Psoas muscle (tissue), 8 donors: ENCODE data around the gene PPFIA1. TPM values are rescaled to one million over a fixed set of nuclear protein-coding genes. Genes with fewer than 3 reads are reported as not detected.

Experiments used
- ATAC-seq, 4 donors: fragments of 200-7000 bp; cut with Tn5 transposase; one replicate each; pipeline ENCODE4 v1.9.1; 2020; ENCODE audit warnings: moderate library complexity in 3 of 4, mild to moderate bottlenecking in 2 of 4
- DNase-seq, 2 donors: peaks; one replicate each; pipeline ENCODE4 v3.0.0-alpha.2; 2020
- H3K27ac ChIP-seq: fragments of 200-600 bp; one replicate; pipeline ENCODE4 v1.8.0; 2022
- H3K27me3 ChIP-seq, 3 donors: fragments of 200-600 bp in 1 of 3; one replicate each; pipeline versions ENCODE4 v1.6.1 to v1.8.0; 2013 to 2022; ENCODE audit warnings: low read length in 2 of 3, mild to moderate bottlenecking in 2 of 3, moderate library complexity in 1 of 3; ENCODE audit not compliant: insufficient read depth in 3 of 3
- H3K36me3 ChIP-seq, 2 donors: fragments of 200-600 bp in 1 of 2; one replicate each; pipeline versions ENCODE4 v1.6.1 to v1.8.0; 2013 to 2022; ENCODE audit warnings: low read depth in 1 of 2, mild to moderate bottlenecking in 1 of 2, moderate library complexity in 1 of 2; ENCODE audit not compliant: insufficient read depth in 1 of 2
- H3K4me1 ChIP-seq: fragments of 200-600 bp; one replicate; pipeline ENCODE4 v1.8.0; 2022
- H3K4me3 ChIP-seq: fragments of 200-600 bp; one replicate; pipeline ENCODE4 v1.8.0; 2022; ENCODE audit warnings: mild to moderate bottlenecking
- H3K9me3 ChIP-seq: fragments of 200-600 bp; one replicate; pipeline ENCODE4 v1.8.0; 2022
- WGBS, 3 donors: extraction: QIAGEN DNeasy Blood & Tissue Kit; methylation state at CpG; one replicate each; pipeline versions ENCODE4 v1.1.6 to v1.1.7; 2013; 5-methylcytosine and 5-hydroxymethylcytosine counted together
- intact Hi-C, 2 donors: fragments of 100-400 bp; cut with DNase I; formaldehyde crosslinking; loops; one replicate each; pipeline versions ENCODE4 v1.11.0 to v1.14.2; 2022
- polyA plus RNA-seq, 3 donors: library from polyadenylated mRNA; stranded (reverse); fragments of 200-250 nt; gene quantifications; one replicate each; pipeline ENCODE4 v1.2.3, GENCODE V29; 2013
- total RNA-seq, 4 donors: library from RNA; stranded (reverse); fragmentation: NEBNext Ultra II Directional in 2 of 4; extraction: Animal tissue kit (Norgen Biotek cat#: 25700) in 2 of 4; gene quantifications; one replicate each; pipeline versions ENCODE4 v1.2.1 to v1.2.4, GENCODE V29; 2021 to 2023
- TF ChIP-seq, protein P1 (sequence below): fragments of 200-600 bp; IDR thresholded peaks from one replicate; pipeline ENCODE4 v1.8.0; 2022; ENCODE audit warnings: antibody characterized with exemption
- donor health status: healthy with polysubstance abuse.
- donor health status: DM: no; HTN: no; CAD: no; lungs with moderate emphysema.
- donor health status: Bipolar disorder and iron deficiency.
- donor health status: healthy.
- donor health status: DM: yes; HTN: yes; CAD: no.
- donor health status: DM: no; HTN: no; CAD: no.
- donor health status: DM: no; HTN: no; CAD: no.
- donor health status: DM: yes; HTN: yes; CAD: no.

The PPFIA1 gene
- total and polyA plus RNA-seq, 7 donors = 16.7 to 49.5 (median 34.3) TPM

DNA sequence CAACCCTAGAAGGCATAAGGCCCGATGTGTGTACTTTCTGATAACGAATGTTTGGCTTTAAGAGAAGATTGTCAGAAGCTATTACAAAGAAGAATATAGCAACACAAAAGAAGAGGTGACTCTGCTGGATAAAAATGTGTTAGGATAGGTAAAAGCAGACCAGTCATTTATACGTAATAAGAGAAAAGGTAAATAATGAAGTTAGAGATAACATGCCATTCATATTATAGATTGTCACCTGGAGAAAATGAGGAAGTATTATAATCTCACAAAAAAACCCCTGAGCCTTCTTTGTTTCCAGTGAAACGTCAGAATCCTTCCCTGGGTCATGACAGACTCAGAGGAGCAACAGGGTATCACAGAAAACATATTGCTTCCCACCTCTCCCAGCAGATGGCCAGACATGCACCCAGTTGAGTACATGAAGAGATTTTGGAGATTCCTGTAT, 36.1 kb downstream of the PPFIA1 start:
- Histone ChIP-seq H3K4me3 (no peak overlapping the region), H3K27ac (no peak overlapping the region), H3K36me3 (peaks cover 0 to 7% of the 10 kb centered on the region in 2 donors), H3K27me3 (no peaks in the 10 kb centered on the region), H3K4me1 (no peaks in the 10 kb centered on the region), H3K9me3 (no peaks in the 10 kb centered on the region)
- TF ChIP-seq, protein P1, sequence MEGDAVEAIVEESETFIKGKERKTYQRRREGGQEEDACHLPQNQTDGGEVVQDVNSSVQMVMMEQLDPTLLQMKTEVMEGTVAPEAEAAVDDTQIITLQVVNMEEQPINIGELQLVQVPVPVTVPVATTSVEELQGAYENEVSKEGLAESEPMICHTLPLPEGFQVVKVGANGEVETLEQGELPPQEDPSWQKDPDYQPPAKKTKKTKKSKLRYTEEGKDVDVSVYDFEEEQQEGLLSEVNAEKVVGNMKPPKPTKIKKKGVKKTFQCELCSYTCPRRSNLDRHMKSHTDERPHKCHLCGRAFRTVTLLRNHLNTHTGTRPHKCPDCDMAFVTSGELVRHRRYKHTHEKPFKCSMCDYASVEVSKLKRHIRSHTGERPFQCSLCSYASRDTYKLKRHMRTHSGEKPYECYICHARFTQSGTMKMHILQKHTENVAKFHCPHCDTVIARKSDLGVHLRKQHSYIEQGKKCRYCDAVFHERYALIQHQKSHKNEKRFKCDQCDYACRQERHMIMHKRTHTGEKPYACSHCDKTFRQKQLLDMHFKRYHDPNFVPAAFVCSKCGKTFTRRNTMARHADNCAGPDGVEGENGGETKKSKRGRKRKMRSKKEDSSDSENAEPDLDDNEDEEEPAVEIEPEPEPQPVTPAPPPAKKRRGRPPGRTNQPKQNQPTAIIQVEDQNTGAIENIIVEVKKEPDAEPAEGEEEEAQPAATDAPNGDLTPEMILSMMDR = no peak
- intact Hi-C loops = no loop called here
- DNase-seq (no peak), ATAC-seq (no peak)
- WGBS, 3 donors = 77 to 88% (median 84%) methylated on average over 4 of the region's 4 CpGs

GRCh38 chr11:70307176-70307575, 36.7 kb downstream of the PPFIA1 start:
- Histone ChIP-seq H3K4me1 (no peaks in the 10 kb centered on the region), H3K9me3 (no peaks in the 10 kb centered on the region), H3K4me3 (no peak overlapping the region), H3K27ac (no peak overlapping the region), H3K27me3 (no peaks in the 10 kb centered on the region), H3K36me3 (peaks cover 0 to 7% of the 10 kb centered on the region in 2 donors)
- 61 to 74% (median 64%) methylated on average over 3 of the region's 3 CpGs for WGBS, 3 donors
- TF ChIP-seq, protein P1 = no peak
- intact Hi-C loops = no loop called here
- DNase-seq = no peak
- no peak for ATAC-seq

DNA sequence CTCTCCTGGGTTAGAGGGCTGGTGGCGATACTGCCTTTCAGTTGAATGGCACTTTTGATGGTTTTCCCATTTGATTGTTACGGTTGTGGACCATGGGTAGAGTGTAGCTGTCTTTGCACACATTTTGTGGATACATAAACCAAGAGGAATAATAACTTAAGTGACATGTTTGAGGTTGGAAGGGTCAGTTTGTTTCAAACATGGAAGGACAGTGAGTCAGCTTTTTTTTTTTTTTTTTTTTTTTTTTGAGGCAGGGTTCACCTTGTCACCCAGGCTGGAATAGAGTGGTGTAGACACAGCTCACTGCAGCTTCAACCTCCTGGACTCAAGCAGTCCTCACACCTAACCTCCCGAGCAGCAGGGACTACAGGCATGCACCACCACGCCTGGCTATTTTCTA, 41.1 kb downstream of the PPFIA1 start:
- intact Hi-C loops = no loop called here
- Histone ChIP-seq H3K4me3 (no peak overlapping the region), H3K27me3 (no peaks in the 10 kb centered on the region), H3K27ac (no peak overlapping the region), H3K36me3 (peaks cover 0 to 5% of the 10 kb centered on the region in 2 donors), H3K4me1 (no peaks in the 10 kb centered on the region), H3K9me3 (no peaks in the 10 kb centered on the region)
- DNase-seq (no peak), ATAC-seq (no peak)
- TF ChIP-seq, protein P1 = no peak
- WGBS, 3 donors = 97 to 100% (median 97%) methylated on average over 4 of the region's 4 CpGs

DNA sequence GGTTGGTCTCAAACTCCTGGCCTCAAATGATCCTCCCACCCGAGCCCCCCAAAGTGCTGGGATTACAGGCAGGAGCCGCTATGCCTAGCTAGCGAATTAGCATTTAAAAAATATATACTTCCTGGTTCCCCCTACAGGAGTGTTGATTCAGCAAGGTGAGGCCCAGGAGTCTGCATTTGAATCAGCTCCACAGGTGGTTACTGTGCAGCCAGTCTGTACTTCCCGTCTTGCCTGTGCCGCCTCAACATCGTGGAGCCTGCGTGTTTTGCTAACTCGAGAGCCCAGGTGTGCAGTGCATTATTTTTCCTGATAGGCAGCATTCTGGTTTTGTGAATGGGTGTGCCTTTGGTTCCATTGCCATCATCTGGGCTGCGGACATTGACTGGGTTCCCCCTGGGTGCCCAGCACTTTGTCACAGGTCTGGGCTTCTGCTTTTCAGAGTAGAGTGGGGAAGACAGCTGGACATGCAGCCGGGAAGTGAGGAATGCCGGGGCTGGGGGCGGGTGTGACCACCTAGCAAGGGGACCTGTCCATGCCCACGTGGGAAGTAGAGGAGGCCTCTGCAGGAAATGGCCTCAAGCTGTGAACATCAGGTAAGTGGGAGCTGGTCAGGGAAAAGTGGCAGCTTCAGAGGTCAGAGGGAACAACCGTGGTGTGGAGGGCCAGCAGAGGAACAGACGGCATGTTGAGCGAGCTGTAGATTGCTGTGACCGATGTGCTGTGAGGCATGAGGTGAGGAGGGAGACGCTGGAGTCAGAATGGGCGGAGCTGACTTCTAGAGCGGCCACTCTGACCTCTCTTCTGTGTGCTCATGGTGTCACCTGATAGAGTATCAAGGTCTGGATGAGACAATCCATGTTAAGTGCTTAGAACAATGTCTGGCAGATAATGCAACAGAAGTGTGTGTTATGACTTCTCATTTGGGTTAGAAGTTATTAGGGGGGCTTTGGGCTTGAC, 42.2 kb downstream of the PPFIA1 start:
- H3K27me3 ChIP-seq = no peaks in the 10 kb centered on the region
- H3K4me1 ChIP-seq = no peaks in the 10 kb centered on the region
- DNase-seq (no peak), ATAC-seq (no peak)
- no peak overlapping the region for H3K27ac ChIP-seq
- no peaks in the 10 kb centered on the region for H3K9me3 ChIP-seq
- peaks cover 0 to 3% of the 10 kb centered on the region in 2 donors for H3K36me3 ChIP-seq
- TF ChIP-seq, protein P1 = no peak
- intact Hi-C loops = no loop called here
- WGBS, 3 donors = 85 to 88% (median 85%) methylated on average over 20 of the region's 20 CpGs
- no peak overlapping the region for H3K4me3 ChIP-seq
